Anterior cingulate cortex (tissue), 58 donors: ENCODE results near the gene SLX4IP.

Experiments used
- DNase-seq, 58 donors: peaks; one replicate each; lab custom pipeline; 2025; lab: John Stamatoyannopoulos, UW

The SLX4IP gene

GRCh38 chr20:10513061-10513460 is 78.0 kb downstream of the SLX4IP start:
- DNase-seq, result no peak

GRCh38 chr20:10513931-10514575 is 78.9 kb downstream of the SLX4IP start:
- DNase-seq, result no peak

GRCh38 chr20:10516529-10516928 is 81.4 kb downstream of the SLX4IP start:
- no peak for DNase-seq

DNA sequence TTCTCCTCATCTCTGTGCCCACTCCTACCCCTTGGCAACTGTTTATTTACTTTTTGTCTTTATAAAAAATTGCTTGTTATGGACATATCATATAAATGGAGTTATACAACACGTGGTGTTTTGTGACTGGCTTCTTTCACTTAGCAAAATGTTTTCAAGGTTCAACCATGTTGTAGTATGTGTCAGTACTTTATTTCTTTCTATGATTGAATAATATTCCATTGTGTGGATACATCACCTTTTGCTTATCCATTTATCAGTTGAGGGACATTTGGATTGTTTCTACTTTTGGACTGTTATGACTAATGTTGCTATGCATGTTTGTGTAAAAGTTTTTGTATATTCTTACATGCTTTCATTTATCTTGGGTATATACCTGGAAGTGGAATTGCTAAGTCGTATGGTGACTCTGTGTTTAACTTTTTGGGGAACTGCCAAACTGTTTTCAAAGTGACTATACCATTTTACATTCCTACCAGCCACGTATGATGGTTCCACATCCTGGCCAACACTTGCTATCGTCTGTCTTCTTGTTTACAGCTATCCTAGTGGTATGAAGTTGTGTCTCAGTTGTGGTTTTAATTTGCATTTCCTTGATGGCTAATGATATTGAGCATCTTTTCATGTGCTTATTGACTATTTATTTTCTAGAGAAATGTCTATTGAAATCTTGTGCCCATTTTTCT is 84.4 kb downstream of the SLX4IP start:
- DNase-seq, result no peak

DNA sequence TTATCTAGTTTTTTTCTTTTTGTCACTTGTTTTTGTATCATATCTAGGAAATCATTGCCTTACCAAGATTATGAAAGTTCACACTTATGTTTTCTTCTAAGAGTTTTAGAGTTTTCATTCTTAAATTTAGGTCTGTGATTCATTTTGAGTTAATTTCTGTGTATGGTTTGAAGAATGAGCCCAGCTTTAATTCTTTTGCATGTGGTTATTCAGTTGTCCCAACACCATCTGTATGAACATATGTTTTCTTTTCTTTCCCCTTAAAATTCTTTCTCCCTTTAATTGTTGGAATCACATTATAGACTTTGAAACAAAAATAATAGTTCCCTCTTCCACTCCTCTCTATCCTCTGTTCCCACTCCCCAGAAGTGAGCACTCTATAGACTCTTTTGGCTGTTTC is 85.4 kb downstream of the SLX4IP start:
- no peak for DNase-seq

GRCh38 chr20:10521068-10521831 is 86.1 kb downstream of the SLX4IP start:
- DNase-seq, result peak in 1 of 58 donors; percentile 13

GRCh38 chr20:10521836-10522235 is 86.7 kb downstream of the SLX4IP start:
- no peak for DNase-seq

GRCh38 chr20:10522328-10522727 is 87.2 kb downstream of the SLX4IP start:
- DNase-seq, result no peak

DNA sequence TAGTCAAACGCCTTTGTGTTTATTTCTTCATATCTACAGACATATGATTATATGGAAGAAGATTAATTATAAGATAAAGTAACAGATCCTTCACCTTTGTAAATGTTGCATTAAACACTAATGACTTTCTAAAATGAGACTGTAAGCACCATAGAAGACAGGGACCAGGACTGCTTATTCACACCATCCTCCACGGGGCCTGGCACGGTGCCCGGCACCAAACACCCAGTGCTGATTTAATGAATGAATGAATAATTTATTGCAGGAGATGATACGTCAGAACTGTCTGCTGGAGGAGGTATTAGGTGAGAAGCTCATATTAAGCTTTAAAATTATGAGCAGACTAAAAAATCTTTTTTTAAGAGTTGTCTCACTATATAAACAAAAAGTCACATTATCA is 88.3 kb downstream of the SLX4IP start:
- peak in 2 of 58 donors; percentile 38 to 68 for DNase-seq

GRCh38 chr20:10524034-10524476 is 89.0 kb downstream of the SLX4IP start:
- peak in 15 of 58 donors; percentile 3 to 44 (median 28) for DNase-seq

DNA sequence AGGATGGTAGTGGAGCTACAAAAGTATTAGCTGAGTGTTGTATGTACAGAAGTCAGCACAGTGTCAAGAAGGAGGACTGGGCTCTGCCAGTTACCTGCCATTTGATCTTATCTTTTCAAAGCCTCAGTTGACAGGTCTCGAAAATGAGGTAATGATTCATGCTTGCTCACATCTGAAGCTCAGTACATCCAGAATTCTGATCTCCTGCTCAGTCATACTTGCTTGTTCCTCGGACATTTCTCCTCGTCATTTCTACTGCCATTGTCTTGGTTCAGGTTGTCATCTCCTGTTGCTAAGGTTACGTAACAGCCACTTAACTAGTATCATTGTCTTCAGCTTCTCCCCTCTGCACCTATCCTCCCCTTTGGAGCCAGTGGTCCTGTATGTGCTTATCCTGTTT is 89.5 kb downstream of the SLX4IP start:
- no peak for DNase-seq

- no peak for DNase-seq
These were observed 92.7 kb downstream of the SLX4IP start for GRCh38 chr20:10527781-10528180.

DNA sequence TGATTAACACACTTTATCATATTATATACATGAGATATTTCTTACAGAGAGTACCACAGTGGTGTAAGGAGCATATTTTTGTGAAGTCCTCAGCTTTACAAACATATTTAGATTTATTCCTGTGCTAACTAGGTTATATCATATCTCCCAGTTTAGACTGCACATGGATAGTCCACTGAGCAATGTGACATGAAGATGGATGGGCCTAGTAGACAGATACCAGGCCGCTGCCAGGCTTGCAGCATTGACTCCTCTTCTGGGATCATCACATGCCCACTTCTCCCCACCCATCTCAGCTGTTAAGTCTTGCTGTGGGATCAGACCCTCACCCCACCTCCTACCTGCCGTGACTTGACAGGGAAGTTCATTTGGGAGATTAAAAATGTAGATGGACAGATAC is 95.8 kb downstream of the SLX4IP start:
- DNase-seq, result no peak

DNA sequence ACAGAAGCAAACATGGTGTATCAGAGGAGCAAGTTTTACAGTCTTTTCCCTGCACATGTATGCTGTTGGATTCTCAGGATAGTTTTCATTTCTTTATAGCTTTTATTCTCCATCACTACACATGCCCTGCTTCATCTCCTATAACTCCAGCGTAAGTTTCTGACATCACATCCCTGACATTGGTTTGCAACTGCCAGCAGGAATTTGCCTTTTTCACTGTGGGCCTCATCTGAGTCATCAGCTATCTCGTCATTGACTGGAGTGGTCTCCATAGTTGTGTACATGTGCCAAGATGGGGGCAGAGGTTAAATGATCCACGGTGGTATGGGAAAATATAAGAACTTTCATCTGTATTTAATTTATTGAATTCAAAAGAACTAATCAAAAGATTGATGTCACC is 96.7 kb downstream of the SLX4IP start:
- no peak for DNase-seq

DNA sequence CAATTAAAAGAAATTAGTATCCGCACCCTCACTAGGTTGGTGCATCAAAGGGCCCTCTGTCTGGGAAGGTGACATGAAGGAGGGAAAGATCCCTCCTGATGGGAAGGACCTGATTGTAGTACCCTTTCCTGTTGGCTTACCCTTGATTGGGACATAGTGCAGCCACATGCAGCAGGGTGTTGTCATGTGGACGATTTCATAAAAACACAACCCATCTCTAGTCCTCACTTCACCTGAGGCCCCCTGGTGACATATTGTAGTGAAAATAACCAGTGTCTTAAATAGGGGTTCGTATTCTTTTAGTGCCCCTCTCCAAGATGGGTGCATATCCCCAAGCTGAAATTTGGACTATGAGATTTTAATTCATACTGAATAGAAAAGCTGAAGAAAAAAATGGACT is 97.3 kb downstream of the SLX4IP start:
- no peak for DNase-seq

DNA sequence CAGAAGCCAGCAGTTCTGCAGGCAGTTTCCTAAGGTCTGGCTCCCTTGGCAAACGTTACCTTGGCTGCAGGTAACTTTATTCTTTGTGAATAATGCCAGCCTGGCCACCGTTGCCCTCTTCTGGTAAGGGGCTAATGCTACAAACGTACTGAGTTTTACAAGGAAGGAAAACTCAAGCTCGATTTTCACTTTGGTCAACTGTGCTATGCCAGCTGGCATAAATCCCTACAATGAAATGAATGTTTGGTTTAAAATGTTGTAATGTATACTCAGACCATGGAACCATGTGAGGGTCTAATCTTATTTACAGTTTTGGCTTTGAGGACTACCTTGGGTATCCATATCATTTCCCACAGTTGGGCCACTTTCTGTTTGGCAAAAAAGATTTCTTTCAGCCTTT is 101.4 kb downstream of the SLX4IP start:
- peak in 2 of 58 donors; percentile 4 to 10 for DNase-seq

GRCh38 chr20:10537850-10538480 is 102.9 kb downstream of the SLX4IP start:
- no peak for DNase-seq

GRCh38 chr20:10538768-10539167 is 103.7 kb downstream of the SLX4IP start:
- DNase-seq, result no peak

DNA sequence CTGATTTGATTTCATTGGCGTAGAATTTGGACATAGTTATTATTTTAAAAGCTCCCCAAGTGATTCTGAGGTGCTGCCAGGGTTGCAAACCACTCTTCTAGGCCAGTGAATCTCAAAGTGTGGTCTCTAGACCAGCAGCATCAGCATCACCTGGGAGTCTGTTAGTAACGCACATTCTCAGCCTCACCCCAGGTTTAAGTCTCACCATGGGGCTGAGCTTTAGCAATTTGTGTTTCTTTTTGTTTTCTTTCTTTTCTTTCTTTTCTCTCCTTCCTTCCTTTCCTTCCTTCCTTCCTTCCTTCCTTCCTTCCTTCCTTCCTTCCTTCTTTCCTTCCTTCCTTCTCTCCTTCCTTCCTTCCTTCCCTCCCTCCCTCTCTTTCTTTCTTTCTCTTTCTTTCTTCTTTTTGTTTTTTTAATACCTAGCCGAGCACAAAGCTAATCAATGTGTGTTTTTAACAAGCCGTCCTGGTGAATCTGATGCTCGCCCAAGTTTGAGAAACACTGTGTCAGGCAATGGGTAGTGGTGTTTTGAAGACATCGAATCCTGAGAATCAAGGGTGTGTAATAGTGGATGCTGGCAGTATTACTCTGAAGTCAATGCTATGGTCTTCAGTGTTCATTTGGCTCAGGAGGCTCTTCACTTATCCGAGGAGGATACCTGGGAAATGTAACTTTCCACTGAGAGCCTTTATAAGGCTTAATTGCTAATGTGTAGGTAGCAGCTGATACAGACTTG is 104.9 kb downstream of the SLX4IP start:
- DNase-seq, result no peak
